Esophagus squamous epithelium (tissue), 5 donors: Measurements from ENCODE around the gene MBNL3. TPM values are rescaled to one million over a fixed set of nuclear protein-coding genes. Genes with fewer than 3 reads are reported as not detected.

Experiments
- DNase-seq: peaks from one replicate; lab custom pipeline; 2025; lab: John Stamatoyannopoulos, UW
- H3K27ac ChIP-seq, 4 donors: fragments of 200-600 bp; sonication (generic); one replicate each; pipeline ENCODE4 v1.5.1; 2016 to 2019; ENCODE audit warnings: mild to moderate bottlenecking in 1 of 4
- H3K27me3 ChIP-seq, 4 donors: fragments of 200-600 bp; sonication (generic); 1 replicate in 3 of 4; 2 replicates in 1 of 4; pipeline versions ENCODE4 v1.5.1 to v1.6.0; 2017 to 2021; ENCODE audit warnings: antibody characterized with exemption in 1 of 4
- H3K36me3 ChIP-seq, 3 donors: fragments of 200-600 bp; sonication (generic); one replicate each; pipeline ENCODE4 v1.5.1; 2016 to 2019
- H3K4me1 ChIP-seq, 3 donors: fragments of 200-600 bp; sonication (generic); one replicate each; pipeline ENCODE4 v1.5.1; 2017 to 2019
- H3K4me3 ChIP-seq, 4 donors: fragments of 200-600 bp; sonication (generic); 1 replicate in 3 of 4; 2 replicates in 1 of 4; pipeline ENCODE4 v1.5.1; 2016 to 2019; ENCODE audit warnings: mild to moderate bottlenecking in 2 of 4, moderate library complexity in 1 of 4
- H3K9me3 ChIP-seq, 3 donors: fragments of 200-600 bp; sonication (generic); one replicate each; pipeline ENCODE4 v1.5.1; 2016 to 2019
- POLR2A ChIP-seq, 4 donors: fragments of 450-650 bp; IDR thresholded peaks; one replicate each; pipeline ENCODE4 v1.6.1; 2017; ENCODE audit warnings: antibody characterized with exemption in 4 of 4, mild to moderate bottlenecking in 4 of 4, moderate library complexity in 3 of 4
- WGBS, 2 donors: methylation state at CpG; one replicate each; pipeline ENCODE4 v1.1.5; 2018; 5-methylcytosine and 5-hydroxymethylcytosine counted together
- intact Hi-C: fragments of 100-400 bp; cut with DNase I; formaldehyde crosslinking; loops from one replicate; pipeline ENCODE4 v1.15.0; 2022
- total RNA-seq, 4 donors: library from RNA; depleted of rRNA; stranded (reverse); fragments of >200 nt; gene quantifications; one replicate each; pipeline ENCODE4 v1.1.0, GENCODE V29; 2016
- TF ChIP-seq, protein P1 (sequence below), 6 experiments: fragments of 450-650 bp in 4 of 6; fragments of 200-600 bp in 2 of 6; sonication (generic) in 2 of 6; IDR thresholded peaks; one replicate each; pipeline ENCODE4 v1.5.1; 2016 to 2019; ENCODE audit warnings: antibody characterized with exemption in 6 of 6, mild to moderate bottlenecking in 4 of 6, moderate library complexity in 4 of 6
- donor health status: DM: yes; HTN: yes; CAD: no.

Gene MBNL3
- total RNA-seq, 4 donors from 2014 or later = 18.2 to 24.1 (median 22.1) TPM

DNA sequence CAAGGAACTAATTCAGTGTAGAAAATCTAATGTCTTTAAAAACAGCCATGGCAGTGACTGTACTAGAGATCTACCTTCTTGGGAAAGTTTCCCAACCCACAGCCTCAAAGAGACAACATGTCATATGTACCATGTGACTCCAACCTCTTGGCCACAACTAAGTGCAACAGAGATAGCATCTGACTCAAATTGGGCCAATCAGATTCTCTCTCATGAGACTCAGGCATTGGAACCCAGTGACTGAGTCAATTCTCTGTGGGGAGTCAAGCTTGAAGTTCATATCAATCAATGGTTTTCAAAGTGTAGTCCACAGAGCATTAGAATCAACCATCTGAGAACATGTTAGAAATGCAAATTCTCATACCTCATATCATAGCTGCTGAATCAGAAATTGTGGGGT, 123.3 kb downstream of the MBNL3 start:
- Histone ChIP-seq H3K4me3 (no peak overlapping the region), H3K36me3 (no peaks in the 10 kb centered on the region), H3K4me1 (no peaks in the 10 kb centered on the region), H3K27ac (no peak overlapping the region), H3K27me3 (no peaks in the 10 kb centered on the region), H3K9me3 (no peaks in the 10 kb centered on the region)
- intact Hi-C loops = no loop called here
- TF ChIP-seq, protein P1, sequence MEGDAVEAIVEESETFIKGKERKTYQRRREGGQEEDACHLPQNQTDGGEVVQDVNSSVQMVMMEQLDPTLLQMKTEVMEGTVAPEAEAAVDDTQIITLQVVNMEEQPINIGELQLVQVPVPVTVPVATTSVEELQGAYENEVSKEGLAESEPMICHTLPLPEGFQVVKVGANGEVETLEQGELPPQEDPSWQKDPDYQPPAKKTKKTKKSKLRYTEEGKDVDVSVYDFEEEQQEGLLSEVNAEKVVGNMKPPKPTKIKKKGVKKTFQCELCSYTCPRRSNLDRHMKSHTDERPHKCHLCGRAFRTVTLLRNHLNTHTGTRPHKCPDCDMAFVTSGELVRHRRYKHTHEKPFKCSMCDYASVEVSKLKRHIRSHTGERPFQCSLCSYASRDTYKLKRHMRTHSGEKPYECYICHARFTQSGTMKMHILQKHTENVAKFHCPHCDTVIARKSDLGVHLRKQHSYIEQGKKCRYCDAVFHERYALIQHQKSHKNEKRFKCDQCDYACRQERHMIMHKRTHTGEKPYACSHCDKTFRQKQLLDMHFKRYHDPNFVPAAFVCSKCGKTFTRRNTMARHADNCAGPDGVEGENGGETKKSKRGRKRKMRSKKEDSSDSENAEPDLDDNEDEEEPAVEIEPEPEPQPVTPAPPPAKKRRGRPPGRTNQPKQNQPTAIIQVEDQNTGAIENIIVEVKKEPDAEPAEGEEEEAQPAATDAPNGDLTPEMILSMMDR (IDR thresholded peaks at IDR 0.05) = no peak
- no peak for TF ChIP-seq POLR2A (IDR thresholded peaks at IDR 0.05)
- DNase-seq = no peak

DNA sequence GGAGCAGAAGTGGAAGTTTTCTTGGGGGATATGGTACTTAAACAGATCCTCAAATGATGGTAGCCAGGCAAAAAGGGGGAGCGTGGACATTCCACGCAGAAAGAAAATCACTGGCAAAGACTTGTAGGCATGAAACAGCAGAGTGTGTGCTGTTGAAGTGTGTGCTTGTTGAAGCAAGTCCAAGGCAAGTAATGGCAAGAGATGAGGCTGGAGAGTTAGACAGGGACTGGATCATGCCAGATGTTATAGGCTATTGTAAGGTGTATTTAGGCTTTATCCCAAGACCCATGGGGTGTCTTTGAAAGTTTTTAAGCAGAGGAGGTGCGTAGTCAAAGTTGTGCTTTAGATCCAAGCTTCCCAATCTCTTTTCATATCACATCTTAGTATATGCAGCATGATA, 124.5 kb downstream of the MBNL3 start:
- Histone ChIP-seq H3K27ac (no peak overlapping the region), H3K4me3 (no peak overlapping the region), H3K4me1 (no peaks in the 10 kb centered on the region), H3K36me3 (no peaks in the 10 kb centered on the region), H3K27me3 (no peaks in the 10 kb centered on the region), H3K9me3 (no peaks in the 10 kb centered on the region)
- no peak for TF ChIP-seq POLR2A (IDR thresholded peaks at IDR 0.05)
- TF ChIP-seq, protein P1 (IDR thresholded peaks at IDR 0.05) = no peak
- WGBS, 2 donors = 35 to 54% methylated on average over 2 to 3 of the region's 3 CpGs
- DNase-seq = no peak
- intact Hi-C loops = no loop called here

DNA sequence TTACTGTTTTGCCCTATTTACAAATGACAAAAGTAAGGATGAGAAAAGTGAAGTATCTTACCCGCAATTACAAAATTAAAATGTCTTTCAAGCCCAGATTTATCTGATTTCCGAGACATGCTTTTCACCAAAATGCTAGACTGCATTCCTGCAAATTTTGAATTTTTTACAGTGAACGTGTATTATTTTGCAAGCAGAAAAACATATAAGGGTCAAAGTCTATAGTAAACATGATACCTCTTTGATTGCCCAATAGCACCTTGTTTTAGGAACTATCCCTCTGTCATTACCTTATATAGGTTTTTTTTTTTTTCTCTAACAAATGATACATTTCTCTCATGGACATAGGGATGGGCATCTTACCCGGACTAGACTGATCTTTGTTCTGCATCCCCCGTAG, 135.4 kb downstream of the MBNL3 start:
- H3K27ac ChIP-seq = no peak overlapping the region
- intact Hi-C loops = no loop called here
- no peaks in the 10 kb centered on the region for H3K36me3 ChIP-seq
- no peaks in the 10 kb centered on the region for H3K27me3 ChIP-seq
- no peaks in the 10 kb centered on the region for H3K4me1 ChIP-seq
- WGBS, 2 donors = 73 to 95% methylated on average over 5 of the region's 5 CpGs
- no peaks in the 10 kb centered on the region for H3K9me3 ChIP-seq
- DNase-seq = no peak
- no peak for TF ChIP-seq POLR2A (IDR thresholded peaks at IDR 0.05)
- TF ChIP-seq, protein P1 (IDR thresholded peaks at IDR 0.05) = no peak
- no peak overlapping the region for H3K4me3 ChIP-seq

DNA sequence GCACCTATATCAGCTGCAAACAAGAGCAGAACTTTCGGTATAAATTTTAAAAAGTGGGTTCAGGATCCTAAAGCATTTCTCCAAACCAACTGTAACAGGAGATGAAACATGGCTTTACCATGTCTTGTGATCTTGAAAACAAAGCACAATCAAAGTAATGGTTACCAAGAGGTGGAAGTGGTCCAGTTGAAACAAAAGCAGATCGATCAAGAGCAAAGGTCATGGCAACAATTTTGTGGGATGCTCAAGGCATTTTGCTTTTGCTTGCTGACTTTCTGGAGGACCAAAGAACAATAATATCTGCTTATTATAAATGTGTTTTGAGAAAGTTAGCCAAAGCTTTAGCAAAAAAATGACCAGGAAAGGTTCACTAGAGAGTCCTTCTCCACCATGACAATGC, 152.7 kb downstream of the MBNL3 start:
- H3K4me1 ChIP-seq = no peaks in the 10 kb centered on the region
- H3K4me3 ChIP-seq = no peak overlapping the region
- intact Hi-C loops = no loop called here
- H3K9me3 ChIP-seq = no peaks in the 10 kb centered on the region
- H3K27ac ChIP-seq = no peak overlapping the region
- no peak for DNase-seq
- H3K27me3 ChIP-seq = no peaks in the 10 kb centered on the region
- TF ChIP-seq POLR2A (IDR thresholded peaks at IDR 0.05) = no peak
- TF ChIP-seq, protein P1 (IDR thresholded peaks at IDR 0.05) = no peak
- WGBS, 2 donors = 88 to 93% methylated on average over 2 of the region's 2 CpGs
- H3K36me3 ChIP-seq = no peaks in the 10 kb centered on the region

DNA sequence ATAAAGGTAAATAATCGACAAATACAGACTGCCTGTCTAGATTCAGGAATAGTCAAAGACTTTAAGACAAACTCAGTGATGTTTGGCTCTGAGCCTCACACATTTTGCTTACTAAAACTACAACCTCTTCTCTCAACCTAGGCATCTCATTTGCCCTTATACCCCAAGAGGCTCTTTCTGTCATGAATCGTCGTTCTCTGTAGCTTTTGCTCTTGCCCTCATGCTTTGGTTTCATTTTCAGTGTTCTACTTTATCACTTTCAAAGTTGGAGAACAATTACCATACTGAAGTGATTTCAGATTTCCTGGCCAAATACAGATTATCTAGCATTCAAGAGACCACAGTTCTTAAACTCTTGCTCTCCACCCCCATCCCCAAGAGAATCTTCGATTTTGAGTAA, 155.5 kb downstream of the MBNL3 start:
- intact Hi-C loops = no loop called here

More for the DNA sequence above, 155.5 kb downstream of the MBNL3 start:
- WGBS, 2 donors = 62 to 72% methylated on average over 4 of the region's 4 CpGs
- no peaks in the 10 kb centered on the region for H3K36me3 ChIP-seq
- H3K4me3 ChIP-seq = no peak overlapping the region
- no peaks in the 10 kb centered on the region for H3K9me3 ChIP-seq
- no peak for DNase-seq
- H3K27ac ChIP-seq = no peak overlapping the region
- H3K27me3 ChIP-seq = no peaks in the 10 kb centered on the region
- TF ChIP-seq, protein P1 (IDR thresholded peaks at IDR 0.05) = no peak
- TF ChIP-seq POLR2A (IDR thresholded peaks at IDR 0.05) = no peak
- no peaks in the 10 kb centered on the region for H3K4me1 ChIP-seq
